Astrocyte of the cerebellum (primary cell): ENCODE data around the gene SLC16A5.
"Not testable (repeated sequence)": the region's sequence is repeated elsewhere in the genome, so short reads cannot be mapped to it uniquely, and the experiment has no call there.

Experiments used
- DNase-seq: peaks from one replicate; pipeline ENCODE4 v3.0.0-alpha.2; 2011; ENCODE audit warnings: low read depth
- H3K4me3 ChIP-seq: 2 replicates; pipeline ENCODE4 v1.5.1; 2011; ENCODE audit warnings: mild to moderate bottlenecking, low read depth, low read length, moderate library complexity
- in situ Hi-C: cut with HindIII; loops from 2 replicates; pipeline ENCODE4 v1.10.0; 2017; ENCODE audit warnings: low sequenced_read_pairs
- TF ChIP-seq, protein P1 (sequence below): IDR thresholded peaks from 2 replicates; pipeline ENCODE4 v1.5.1; 2012; ENCODE audit warnings: low read length, low read depth, moderate library complexity, mild to moderate bottlenecking; ENCODE audit errors: missing control alignments

SLC16A5 gene, protein sequence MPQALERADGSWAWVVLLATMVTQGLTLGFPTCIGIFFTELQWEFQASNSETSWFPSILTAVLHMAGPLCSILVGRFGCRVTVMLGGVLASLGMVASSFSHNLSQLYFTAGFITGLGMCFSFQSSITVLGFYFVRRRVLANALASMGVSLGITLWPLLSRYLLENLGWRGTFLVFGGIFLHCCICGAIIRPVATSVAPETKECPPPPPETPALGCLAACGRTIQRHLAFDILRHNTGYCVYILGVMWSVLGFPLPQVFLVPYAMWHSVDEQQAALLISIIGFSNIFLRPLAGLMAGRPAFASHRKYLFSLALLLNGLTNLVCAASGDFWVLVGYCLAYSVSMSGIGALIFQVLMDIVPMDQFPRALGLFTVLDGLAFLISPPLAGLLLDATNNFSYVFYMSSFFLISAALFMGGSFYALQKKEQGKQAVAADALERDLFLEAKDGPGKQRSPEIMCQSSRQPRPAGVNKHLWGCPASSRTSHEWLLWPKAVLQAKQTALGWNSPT

DNA sequence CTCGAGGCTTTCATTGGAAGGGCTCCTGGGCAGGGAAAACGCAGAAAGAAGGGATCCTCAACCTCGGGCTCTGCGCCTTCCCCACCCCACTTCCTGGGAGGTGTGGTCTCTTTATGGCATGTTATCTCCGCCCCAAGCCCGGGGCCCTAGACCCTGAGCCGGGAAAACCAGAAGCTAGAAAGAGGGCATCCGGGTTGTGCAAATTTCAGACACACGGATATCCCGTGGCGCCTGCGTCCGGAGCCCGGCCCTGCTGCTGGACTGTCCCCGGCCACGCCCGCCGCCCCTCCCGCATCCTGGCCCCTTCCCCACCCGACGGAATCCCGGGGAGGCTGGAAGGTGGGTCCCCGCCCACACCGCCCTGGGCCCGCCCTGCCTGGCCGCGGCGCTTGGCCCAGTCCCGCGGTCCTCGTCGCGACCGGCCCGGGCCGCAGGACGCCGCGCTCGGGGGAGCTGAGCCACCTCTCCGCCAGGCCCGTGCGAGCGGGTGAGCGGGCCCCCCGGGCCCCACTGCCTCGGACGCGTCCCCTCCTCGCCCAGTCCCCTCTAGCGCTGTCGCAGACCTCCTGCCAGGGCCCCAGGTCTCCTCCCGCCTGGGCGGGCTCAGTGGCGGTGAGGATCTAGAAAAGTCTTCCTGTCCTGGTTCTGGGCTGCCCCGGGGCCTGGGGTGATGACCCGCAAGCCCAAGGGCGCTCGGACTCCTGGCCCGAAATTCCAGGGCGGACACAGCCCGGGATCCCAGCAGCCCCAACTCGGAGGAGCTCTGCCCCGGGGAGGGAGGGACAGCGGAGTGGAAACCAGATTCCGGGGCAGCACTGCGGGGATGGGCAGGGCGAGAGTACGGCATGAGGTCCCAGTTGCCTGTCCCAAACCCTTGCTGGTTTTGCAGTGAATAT lies at the start of gene SLC16A5:
Gene SLC16A5 (plus strand): TSS at position 397 of the 896 bp plus-strand sequence. CDS start 5,683 bp downstream, outside the sequence.
- in situ Hi-C loops, result no loop called here
- TF ChIP-seq, protein P1, sequence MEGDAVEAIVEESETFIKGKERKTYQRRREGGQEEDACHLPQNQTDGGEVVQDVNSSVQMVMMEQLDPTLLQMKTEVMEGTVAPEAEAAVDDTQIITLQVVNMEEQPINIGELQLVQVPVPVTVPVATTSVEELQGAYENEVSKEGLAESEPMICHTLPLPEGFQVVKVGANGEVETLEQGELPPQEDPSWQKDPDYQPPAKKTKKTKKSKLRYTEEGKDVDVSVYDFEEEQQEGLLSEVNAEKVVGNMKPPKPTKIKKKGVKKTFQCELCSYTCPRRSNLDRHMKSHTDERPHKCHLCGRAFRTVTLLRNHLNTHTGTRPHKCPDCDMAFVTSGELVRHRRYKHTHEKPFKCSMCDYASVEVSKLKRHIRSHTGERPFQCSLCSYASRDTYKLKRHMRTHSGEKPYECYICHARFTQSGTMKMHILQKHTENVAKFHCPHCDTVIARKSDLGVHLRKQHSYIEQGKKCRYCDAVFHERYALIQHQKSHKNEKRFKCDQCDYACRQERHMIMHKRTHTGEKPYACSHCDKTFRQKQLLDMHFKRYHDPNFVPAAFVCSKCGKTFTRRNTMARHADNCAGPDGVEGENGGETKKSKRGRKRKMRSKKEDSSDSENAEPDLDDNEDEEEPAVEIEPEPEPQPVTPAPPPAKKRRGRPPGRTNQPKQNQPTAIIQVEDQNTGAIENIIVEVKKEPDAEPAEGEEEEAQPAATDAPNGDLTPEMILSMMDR, result no peak
- no peak for DNase-seq
- H3K4me3 ChIP-seq, result peak within 1 kb of the TSS; percentile 46

DNA sequence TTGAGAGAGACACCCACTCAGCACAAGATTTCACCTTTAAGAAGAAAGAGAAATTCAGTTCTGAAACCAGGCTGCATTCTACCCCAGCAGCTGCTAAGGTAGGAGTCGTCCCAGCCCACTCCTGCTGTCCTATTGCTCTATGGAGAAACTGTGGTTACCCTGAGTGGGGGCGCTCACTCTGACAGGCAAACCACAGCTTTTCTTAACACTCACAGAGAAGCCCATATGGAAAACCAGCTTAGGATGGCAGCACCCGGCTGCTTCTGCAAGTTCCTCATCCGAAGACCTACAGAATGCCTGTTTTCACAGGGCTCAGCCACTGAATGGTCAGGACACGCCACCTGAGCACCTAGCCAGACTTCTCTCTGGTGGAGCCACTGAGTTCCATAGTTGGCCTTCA lies 48.5 kb upstream of the SLC16A5 start:
- TF ChIP-seq, protein P1, result no peak
- H3K4me3 ChIP-seq, result no peak overlapping the region
- in situ Hi-C loops, result no loop called here
- DNase-seq, result no peak

DNA sequence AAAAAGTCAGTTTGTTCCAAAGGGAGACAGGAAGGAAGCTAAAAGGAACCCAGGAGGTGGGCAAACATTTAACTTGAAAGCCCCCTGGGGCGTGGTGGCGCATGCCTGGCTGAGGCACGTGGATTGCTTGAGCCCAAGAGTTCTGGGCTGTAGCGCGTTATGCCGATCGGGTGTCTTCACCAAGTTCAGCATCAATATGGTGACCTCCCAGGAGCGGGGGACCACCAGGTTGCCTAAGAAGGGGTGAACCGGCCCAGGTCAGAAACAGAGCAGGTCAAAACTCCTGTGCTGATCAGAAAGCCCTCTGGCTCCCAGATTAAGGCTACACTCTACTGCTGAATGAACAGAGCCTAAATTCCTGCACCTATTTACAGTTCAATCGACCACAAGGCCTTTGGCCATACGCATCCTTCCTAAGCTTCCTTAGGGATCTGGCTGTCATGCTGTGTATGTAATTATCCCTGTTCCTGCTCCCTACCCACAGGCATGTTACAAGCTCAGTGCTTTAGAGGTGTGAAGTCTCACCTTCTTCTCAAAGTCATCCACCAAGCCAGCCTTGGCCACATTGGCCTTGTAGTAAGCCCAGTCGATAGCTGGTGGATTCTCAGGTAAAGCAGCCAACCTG lies 46.0 kb upstream of the SLC16A5 start:
- DNase-seq, result no peak
- H3K4me3 ChIP-seq, result no peak overlapping the region
- TF ChIP-seq, protein P1, result no peak
- in situ Hi-C loops, result no loop called here

DNA sequence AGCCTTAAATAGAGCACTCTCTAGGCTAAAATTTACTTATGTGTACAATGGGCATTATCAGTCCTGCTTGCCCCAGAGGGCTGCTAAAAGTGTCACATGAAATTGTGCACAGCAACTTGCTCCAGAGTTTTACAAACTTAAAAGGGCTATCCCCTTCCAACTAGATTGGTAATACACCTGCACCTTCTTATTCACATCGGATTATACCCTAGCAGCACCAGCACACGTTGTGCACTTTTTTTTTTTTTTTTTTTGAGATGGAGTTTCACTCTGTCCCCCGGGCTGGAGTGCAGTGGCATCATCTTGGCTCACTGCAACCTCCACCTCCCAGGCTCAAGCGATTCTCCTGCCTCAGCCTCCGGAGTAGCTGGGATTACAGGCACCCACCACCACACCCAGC lies 44.0 kb upstream of the SLC16A5 start:
- H3K4me3 ChIP-seq, in situ Hi-C loops, DNase-seq: not testable (repeated sequence)

DNA sequence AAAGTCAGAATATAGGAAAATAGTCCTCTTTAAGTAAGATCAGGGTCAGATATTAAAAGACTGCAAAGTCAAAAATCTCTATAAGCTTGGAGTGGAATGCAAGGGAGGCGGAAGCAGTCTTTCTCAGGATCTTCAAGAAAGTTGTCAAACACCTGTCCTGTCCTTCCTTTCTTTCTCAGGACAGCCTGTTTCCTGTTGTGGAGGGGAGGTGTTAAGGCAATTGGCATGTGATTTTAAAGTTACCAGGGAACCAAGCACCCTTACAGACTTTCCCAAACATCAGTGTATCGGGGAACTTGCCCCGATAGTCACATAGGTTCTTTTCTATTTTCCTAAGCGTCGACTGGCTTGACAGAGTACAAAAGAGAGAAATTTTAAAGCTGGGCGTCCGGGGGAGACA lies 43.0 kb upstream of the SLC16A5 start:
- in situ Hi-C loops, result no loop called here
- DNase-seq, result no peak
- TF ChIP-seq, protein P1, result no peak
- no peak overlapping the region for H3K4me3 ChIP-seq

DNA sequence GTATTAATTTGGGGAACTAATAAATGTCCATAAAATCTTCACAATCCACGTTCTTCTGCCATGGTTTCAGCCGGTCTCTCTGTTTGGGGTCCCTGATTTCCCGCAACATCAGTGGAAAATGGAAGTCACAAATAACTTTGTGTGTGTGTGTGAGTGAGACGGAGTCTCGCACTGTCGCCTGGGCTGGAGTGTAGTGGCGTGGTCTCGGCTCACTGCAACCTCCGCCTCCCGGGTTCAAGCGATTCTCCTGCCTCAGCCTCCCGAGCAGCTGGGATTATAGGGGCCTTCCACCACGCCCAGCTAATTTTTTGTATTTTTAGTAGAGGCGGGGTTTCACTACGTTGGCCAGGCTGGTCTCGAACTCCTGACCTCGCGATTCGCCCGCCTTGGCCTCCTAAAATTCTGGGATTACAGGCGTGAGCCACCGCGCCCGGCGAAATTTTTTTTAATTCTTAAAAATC lies 41.8 kb upstream of the SLC16A5 start:
- in situ Hi-C loops, DNase-seq: not testable (repeated sequence)
- H3K4me3 ChIP-seq, result peak overlapping the region; percentile 92

DNA sequence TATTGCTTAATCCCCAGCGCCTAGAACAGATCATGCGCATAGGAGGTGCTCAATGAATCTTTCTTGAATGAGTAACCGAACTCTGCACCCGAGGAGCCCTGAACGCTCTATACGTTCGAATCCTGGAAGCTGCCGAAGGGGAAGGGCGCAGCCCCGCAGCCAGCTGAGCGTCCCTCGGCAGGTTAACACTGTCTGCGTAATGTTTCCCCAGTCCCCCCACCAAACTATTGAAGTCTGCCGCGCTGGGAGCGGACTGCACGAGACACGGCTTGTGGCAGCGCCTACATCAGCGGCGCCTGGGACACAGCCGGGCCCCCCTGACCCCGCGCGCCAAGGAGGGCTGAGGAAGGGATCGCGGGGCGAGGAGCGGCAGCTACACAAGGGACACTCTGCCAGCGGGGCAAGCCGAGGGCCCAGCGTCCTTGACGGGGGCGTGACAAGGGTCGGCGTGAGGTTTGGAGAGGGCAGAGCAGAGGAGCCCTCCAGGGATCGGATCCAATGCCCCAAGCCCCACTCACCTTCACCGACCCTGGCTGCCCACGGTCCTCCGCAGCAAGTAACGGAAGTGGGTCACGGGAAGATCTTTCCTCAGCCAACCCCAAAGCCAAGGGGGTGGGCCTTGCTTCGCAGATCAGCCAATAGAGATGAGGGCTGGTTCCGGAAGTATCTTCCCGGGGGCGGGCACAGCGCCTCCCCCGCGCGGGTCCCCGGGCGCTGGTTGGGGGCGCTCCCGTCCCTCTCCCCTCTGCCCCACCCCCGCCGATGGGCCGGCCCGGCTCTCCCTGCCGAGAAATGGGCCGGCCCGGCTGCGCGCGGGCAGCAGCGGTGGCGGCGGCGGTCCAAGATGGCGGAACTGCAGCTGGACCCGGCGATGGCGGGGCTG lies 41.1 kb upstream of the SLC16A5 start, which contains the start of the genes ATP5PD and KCTD2:
Gene ATP5PD (minus strand): TSS at position 563 of the 883 bp plus-strand sequence. CDS start 4,319 bp downstream, outside the sequence.
Gene KCTD2 (plus strand): TSS at position 819 of the 883 bp plus-strand sequence. CDS start 26 bp downstream, at position 845.
- DNase-seq, result peak; percentile 91
- TF ChIP-seq, protein P1, result no peak
- in situ Hi-C loops, result no loop called here
- H3K4me3 ChIP-seq, result peak within 1 kb of the TSS; percentile 92
